ENCODE results near the gene OPA1.
"Not testable (repeated sequence)": the region's sequence is repeated elsewhere in the genome, so short reads cannot be mapped to it uniquely, and the experiment has no call there.

OPA1 gene

DNA sequence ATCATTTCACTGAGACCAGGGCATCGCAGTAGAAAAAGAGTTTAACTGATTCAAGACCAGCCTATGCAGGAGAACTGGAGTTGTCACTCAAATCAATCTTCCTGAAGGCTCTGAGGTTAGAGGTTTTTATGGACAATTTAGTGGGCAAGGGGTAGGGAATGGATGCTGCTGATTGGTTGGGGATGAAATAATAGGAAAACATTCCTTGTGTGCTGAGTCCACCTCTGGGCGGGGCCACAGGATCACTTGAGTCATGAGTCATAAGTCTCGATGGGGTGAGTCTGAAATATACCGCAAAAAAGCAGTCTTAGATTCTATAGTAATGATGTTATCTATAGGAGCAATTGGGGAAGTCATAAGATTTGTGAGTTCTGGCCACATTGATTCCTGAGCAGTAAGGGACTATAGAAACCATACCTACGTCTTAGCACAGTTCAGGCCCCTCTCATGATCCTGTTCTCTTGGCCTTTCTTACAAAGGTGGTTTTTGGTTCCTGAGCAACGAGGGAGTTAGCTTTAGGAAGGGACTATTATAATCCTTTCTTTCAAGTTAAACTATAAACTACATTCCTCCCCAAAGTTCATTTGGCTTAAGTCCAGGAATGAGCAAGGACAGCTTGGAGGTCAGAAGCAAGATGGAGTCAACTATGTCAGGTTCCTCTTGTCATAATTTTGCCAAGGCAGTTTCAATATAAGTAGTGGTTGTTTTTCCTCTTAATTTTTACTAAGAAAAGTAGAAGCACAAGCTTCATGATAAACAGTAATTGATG, 2.7 kb upstream of the OPA1 start:
- no peak for DNase-seq (ENCODE audit: low spot score)

DNA sequence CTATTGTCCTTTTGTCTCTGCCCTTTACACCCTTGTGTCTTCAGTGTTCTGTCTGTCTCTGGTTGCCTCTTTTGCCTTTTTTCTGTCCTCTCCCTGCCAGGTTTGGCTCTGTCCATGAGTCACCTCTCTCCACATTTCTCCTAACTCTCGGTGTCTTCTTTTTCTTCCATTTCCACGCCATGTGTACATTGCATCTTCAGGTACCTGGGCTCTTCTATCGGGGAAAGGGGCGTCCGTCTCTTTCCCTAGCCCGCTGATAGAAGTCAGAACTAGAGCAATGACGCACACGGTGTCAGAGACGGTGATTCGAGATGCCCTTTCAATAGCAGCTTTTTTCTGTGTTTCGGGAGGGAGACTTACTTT, 641 bp downstream of the OPA1 start:
- DNase-seq (ENCODE audit: low spot score), result peak; percentile 29

DNA sequence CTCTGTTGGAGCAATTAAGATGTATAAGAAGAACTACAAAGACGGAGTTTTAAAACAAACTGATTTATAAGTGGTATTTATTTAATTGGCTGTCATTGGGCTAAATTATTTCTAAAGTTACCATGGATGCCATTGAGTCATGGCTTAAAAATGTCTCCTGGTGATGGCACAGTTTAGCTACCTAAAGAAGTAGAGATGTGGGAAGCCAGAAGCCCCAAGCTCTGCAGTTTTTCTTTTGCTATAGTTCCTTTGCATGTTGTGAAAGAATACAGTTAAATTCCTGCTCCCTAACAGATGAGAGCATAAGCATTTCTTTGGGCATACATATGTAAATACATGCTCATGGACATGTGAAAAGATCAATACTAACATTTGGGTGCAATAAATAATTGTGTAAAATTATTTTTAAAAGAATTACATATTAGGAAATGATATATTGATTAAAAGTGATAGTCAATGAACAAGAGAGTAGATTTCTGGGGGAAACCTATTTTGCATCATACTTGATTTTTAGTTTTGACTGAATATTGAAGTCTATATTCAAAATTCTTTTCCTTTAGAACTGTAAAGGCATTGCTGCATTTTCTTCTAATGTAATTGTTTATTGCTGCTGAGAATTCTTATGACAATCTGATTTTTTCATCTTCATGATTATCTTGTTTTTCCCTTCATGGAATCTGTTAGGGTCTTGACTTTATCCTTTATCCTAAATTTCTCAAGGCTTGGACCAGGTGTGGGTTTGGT, 2.1 kb downstream of the OPA1 start:
- no peak for DNase-seq (ENCODE audit: low spot score)

- no peak for DNase-seq (ENCODE audit: low spot score)
Observed at GRCh38 chr3:193595939-193596487, 3.0 kb downstream of the OPA1 start.

- no peak for DNase-seq (ENCODE audit: low spot score)
Observed at GRCh38 chr3:193598202-193598601, 5.2 kb downstream of the OPA1 start.

GRCh38 chr3:193599393-193599792, 6.4 kb downstream of the OPA1 start:
- no peak for DNase-seq (ENCODE audit: low spot score)

GRCh38 chr3:193605876-193606275, 12.9 kb downstream of the OPA1 start:
- DNase-seq (ENCODE audit: low spot score), result peak; percentile 75

GRCh38 chr3:193606892-193607291, 13.9 kb downstream of the OPA1 start:
- not testable (repeated sequence) for DNase-seq (ENCODE audit: low spot score)

GRCh38 chr3:193610516-193610915, 17.5 kb downstream of the OPA1 start:
- DNase-seq (ENCODE audit: low spot score), result not testable (repeated sequence)

DNA sequence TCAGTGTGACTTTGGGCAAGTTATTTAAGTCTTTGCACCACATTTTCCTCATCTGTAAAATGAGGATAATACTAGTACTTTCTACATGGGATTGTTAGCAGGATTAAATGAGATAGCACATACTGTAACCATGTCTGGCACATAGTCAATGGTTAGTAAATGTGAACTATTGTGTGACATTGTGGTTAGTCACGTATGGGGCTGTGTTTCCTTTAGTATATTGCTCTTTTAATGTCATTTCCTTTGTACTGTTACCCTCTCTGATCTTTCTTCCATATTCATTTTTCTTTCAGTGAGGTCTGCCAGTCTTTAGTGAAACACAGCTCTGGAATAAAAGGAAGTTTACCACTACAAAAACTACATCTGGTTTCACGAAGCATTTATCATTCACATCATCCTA, 21.4 kb downstream of the OPA1 start:
- DNase-seq (ENCODE audit: low spot score), result no peak

DNA sequence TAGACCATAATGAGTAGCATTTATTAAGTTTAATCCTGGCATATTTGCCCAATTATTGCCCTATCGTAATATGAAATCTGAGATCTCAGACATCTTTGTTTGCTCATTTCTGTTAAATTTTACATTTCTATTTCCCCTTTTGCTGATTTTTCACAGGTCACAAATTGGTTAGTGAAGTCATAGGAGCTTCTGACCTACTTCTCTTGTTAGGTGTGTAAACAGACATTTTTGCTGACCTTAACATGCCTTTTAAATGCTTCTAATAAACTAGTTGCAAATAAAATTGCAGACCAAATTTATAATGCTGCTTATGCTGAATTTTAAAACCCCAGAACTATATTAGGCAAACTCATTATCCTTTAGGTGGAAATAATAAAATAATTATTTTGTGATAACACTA, 24.6 kb downstream of the OPA1 start:
- DNase-seq (ENCODE audit: low spot score), result no peak

DNA sequence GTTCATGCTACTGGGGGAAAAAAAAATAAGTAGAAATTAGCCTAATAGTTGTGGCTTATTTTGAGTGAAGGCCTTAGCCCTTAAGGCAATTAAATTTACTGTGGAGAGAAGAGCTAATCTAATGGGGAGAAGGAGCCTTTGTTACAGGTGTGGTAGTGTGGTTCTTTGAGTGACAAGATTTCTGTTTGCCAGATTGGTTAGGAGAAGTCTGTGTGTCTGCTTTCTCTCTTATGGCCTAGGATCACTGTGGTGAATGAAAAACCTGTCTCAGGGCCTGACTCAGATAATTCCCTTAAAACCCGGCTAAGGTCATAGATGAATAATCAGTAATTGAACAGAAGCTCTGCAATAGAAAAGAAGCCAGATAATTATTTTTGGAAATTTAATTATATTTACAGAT, 27.0 kb downstream of the OPA1 start:
- DNase-seq (ENCODE audit: low spot score), result no peak

DNA sequence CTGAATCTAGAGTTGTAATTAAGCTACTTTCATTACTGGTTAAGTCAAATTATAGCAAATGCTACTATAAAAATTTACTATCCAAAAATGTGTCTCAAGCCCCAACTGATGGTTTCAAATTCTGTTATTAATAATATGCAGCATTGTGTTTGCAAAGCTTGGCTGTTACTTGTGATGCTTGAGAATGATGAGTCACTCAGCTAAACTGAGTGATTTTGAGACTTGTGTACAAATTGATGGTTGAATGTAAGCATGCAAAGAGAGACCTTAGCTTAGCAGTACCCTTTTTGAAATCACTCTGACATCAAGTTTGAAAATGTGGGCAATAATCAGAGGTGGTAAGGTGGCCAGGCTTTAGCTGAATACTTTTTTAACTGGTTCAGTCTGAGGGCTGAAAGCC, 27.6 kb downstream of the OPA1 start:
- DNase-seq (ENCODE audit: low spot score), result no peak

GRCh38 chr3:193621127-193621526, 28.1 kb downstream of the OPA1 start:
- no peak for DNase-seq (ENCODE audit: low spot score)

GRCh38 chr3:193630005-193630404, 37.0 kb downstream of the OPA1 start:
- no peak for DNase-seq (ENCODE audit: low spot score)

DNA sequence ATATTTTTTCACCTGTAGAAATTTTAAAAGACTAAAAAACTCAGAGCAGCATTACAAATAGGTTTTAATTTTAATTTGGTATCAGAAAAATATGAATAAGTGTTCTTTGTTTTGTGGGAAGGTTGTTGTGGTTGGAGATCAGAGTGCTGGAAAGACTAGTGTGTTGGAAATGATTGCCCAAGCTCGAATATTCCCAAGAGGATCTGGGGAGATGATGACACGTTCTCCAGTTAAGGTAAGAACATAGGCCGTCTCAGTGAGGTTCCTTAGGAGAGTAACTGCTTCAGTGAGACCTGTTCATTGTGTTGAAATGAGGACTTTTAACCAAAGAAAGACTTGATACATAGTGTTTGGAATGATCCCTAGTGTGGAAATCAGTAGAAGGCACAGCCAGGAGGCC, 44.8 kb downstream of the OPA1 start:
- DNase-seq (ENCODE audit: low spot score), result no peak

DNA sequence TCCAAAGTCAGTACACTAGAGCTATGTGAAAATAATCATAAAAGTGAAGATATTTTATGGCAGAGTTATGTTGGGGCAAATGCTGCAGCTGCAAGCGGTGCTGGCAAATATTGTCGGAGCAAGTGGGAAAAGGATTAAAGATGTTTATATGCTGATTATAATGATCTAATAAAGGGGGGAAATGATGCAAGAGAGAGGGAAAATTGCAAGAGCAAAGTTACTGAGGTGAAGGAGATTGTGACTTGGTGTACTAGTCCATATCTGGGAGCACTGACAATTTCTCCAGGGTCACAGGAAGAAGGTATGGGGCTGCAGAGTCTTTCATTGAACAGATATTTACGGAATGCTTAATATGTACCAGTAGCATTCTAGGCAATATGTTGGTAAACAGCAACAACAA, 45.8 kb downstream of the OPA1 start:
- no peak for DNase-seq (ENCODE audit: low spot score)

DNA sequence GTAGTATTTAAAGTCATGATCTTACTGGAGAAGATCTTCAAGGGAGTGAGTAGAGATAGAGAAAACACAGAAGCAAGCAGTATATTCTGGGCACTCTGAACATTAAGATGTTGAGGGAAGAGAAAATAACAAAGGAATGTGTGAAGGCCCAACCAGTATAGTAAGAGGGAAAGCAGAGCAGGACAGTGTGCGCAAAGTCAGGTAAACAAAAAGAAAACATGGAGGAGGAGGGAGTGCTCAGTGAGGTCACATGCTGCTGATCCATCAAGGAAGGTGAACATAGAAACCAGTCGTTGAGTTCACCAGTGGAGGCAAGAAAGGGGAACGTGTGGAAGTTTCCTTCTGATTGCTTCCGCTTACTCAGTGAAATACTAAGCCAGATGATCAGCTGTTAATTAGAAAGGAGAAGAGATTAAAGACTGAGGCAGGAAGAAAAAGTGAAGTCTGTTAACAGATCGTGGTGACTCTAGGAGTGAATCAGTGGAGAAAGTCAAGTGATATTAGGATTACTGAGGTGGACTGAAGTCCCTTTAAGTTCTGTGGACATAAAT, 47.2 kb downstream of the OPA1 start:
- DNase-seq (ENCODE audit: low spot score), result no peak

DNA sequence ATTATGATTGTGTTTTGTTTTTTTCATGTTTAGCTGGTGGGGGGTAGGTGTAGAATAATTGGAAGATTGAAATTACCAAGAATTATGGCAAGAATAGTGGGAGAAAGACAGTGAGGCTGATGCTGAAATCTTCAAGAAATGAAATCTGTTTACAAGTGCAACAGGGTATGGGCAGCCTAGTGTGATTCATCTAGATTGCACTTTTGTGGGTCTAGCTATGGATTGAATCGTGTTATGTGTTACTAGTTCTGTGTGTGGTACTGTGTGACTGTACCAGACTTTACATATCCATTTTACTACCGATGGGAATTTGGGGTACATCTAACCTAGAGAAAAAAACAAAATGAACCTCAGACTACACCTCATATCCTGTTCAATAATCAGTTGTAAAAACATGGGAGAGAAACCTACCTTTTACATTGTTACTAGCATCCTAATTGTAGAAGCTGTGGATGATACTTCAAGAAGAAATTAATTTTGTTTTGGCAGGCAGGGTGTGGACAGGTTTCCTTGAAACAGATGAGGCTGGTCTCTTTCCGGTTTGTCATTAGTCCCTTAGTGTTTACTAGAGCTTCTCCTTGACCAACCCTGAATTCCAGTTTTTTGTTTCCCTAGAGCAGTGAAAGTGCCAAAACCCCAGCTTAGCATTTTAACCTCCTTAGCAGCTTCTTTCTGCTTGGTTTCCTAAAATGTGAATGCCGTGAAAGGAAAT, 47.9 kb downstream of the OPA1 start:
- no peak for DNase-seq (ENCODE audit: low spot score)

DNA sequence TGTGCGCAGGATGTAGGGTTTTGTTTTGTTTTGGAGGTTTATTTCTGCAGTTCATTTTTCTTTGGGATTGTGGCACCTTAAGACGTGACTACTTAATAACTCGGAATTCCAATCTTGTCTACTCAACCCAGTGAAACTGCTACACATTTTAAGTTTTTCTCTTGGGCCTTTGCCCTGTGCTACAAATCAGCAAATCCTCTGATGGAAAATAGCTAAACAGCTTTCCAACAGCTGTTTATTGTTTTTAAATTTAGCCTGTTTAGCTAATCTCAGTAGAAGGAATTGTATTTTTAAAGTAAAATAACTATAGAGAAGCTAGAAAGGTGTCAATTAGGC, 48.4 kb downstream of the OPA1 start:
- DNase-seq (ENCODE audit: low spot score), result no peak

GRCh38 chr3:193645806-193646205, 52.8 kb downstream of the OPA1 start:
- DNase-seq (ENCODE audit: low spot score), result no peak

- no peak for DNase-seq (ENCODE audit: low spot score)
Observed at GRCh38 chr3:193648542-193649076, 55.6 kb downstream of the OPA1 start.
